ENCODE data around the gene WDR90.

The WDR90 gene

DNA sequence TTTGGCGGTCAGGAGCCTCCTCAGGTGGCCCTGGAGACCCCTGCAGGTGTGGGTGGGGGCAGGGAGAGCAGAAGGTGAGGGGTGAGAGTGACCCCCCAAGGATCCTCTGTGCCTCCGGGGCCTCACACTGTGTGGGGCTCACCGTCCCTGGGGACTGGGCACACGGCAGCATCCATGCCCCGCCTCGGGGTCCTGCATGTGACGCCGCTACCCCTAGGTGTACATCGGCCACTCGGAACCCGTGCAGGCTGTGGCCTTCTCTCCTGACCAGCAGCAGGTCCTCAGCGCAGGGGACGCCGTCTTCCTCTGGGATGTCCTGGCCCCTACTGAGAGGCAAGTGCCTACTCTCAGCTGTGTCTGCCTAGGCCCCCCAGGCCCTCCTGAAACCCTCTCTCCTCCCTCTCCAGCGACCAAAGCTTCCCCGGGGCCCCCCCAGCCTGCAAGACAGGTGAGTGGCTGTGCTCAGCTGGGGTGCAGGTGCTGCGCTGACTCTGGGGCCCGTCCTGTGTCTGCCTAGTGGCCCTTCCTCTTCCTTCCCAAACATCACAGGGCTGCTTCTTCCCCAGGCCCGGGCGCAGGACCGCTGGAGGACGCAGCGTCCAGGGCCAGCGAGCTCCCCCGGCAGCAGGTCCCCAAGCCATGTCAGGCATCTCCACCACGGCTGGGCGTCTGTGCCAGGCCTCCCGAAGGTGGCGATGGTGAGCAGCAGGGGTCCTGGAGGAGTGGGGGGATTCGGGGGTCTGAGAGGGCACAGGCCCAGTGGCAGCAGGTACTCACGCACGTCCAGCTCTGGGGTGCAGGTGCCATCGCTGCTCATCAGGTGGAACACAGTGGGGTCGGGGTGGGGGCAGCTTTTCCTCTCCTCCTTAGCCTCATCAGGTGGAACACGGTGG lies 9.8 kb downstream of the WDR90 start:
- in situ Hi-C loops (cut with MboI; ENCODE audit: low sequenced_read_pairs): no loop called here

DNA sequence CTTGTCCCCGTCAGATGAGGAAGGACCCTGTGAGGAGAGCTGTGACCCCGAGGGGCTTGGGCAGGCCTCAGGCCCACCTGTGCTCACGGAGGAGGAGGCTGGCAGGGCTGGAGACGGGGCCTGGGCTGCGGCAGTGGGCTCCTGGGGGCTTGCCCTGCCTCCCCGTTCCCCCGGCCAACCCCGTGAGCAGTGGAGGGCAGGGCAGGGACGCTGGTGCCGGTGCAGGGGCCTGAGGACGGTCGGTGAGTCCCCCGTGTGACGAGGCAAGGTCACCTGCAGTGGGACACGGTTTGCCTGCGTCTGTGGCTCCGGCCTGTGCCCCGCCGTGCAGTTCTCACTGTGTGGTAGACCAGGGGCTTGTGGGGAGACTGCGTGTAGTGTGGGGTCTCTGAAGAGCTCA lies 10.5 kb downstream of the WDR90 start:
- in situ Hi-C loops (cut with MboI; ENCODE audit: low sequenced_read_pairs): no loop called here

DNA sequence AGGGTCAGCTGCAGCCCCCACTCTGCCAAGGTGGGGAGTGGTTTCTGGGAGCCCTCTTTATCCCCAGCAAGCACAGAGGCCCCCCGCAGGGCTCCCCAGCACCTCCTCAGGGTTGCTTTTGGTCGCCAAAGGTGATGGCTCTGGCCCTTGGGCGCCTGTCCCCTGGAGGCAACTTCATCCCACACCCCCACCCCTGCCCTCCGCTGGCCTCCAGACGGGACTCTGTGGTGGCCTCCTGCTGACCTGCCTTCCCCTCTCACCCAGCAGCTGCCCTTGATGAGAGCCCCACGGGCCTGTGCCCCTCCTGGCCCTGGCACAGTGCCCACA lies 10.9 kb downstream of the WDR90 start:
- in situ Hi-C loops (cut with MboI; ENCODE audit: low sequenced_read_pairs): no loop called here

DNA sequence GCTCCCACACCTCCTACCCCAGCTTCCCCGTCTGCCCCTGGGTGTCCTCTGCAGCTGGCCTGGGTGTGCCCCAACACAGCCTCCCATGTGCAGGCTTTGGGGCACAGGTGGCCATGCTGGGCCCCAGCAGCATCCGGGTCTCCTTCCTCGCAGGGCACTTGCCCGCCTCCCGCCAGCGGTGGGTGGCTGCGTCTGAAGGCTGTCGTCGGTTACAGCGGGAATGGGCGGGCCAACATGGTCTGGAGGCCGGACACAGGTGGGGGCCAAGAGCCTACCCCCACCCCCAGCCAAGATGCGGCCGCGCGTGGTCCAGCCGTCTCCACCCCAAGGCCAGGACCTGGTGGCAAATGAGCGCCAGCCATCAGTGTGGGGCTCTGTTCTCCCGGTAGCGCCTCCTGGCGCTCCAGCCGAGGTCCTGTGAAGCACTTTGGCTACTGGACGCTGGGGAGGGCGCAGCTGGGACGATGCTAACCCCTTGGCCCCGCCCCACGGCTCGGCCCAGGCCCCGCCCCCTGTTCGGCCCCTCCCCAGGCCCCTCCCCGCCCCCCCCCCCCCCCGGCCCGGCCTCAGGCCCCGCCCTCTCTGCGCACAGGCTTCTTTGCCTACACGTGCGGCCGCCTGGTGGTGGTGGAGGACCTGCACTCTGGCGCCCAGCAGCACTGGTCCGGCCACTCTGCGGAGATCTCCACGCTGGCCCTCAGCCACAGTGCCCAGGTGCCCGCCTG lies 11.5 kb downstream of the WDR90 start:
- in situ Hi-C loops (cut with MboI; ENCODE audit: low sequenced_read_pairs): no loop called here

DNA sequence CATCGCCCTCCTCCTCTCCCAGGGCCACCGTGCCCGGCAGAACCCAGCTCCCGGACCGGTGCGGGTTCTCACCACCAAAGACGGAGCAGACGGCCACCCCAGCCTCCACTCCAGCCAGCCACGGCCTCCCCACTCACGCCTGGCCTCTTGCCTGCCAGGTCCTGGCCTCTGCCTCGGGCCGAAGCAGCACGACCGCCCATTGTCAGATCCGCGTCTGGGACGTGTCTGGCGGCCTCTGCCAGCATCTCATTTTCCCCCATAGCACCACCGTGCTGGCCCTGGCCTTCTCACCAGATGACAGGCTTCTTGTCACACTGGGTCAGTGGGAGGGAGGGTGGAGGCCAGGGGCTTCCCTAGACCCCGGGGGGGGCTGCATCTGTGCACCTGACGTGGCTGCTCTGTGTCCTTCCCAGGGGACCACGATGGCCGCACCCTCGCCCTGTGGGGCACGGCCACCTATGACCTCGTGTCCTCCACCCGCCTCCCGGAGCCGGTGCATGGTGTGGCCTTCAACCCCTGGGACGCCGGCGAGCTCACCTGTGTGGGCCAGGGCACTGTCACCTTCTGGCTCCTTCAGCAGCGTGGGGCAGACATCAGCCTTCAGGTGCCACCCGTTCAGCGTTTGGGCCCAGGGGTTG lies 12.1 kb downstream of the WDR90 start:
- in situ Hi-C loops (cut with MboI; ENCODE audit: low sequenced_read_pairs): no loop called here

DNA sequence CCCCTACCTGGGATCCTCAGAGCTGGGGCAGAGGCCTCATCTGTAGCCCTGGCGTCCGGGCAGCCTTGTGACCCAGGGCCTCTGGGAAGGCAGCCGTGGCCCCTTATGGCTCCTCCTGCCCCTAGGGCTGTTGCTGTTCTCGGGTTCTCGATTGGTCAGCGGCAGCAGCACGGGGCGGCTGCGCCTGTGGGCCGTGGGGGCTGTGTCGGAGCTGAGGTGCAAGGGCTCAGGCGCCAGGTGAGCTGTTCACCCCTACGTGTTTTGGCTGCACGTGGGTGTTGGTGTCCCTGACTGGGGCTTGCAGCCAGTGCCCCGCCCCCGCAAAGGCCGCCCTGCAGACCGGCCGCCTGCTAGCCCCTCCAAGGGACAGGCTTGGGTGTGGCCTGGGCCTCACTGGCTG lies 12.9 kb downstream of the WDR90 start:
- in situ Hi-C loops (cut with MboI; ENCODE audit: low sequenced_read_pairs): no loop called here

DNA sequence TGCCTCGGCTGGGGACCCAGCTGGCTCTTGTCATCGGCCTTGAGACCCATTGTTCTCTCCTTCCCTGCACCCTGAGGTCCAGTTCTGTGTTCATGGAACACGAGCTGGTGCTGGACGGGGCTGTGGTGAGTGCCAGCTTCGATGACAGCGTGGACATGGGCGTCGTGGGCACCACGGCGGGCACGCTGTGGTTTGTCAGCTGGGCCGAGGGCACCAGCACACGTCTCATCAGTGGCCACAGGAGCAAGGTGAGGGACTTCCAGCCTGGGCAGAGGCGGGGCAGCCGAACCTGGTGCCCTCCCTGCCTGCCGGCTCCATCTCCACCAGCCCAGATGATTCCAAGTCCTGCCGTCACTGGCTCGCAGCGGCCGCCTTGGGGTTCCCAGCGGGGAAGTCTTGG lies 13.4 kb downstream of the WDR90 start:
- in situ Hi-C loops (cut with MboI; ENCODE audit: low sequenced_read_pairs): no loop called here

DNA sequence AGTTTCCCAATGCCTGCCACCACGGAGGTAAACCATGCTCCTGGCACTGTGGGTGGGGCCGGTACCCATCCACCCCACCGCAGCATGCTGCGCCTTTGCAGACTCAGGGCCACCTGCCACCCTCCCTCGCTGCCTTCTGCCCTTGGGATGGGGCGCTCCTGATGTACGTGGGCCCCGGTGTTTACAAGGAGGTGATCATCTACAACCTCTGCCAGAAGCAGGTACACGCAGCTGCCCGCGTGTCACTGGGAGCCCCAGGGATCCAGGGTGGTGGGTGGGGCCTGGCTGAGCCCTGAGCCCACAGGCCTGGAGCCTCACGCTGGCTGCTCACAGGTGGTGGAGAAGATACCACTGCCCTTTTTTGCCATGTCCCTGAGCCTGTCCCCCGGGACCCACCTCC lies 17.4 kb downstream of the WDR90 start:
- in situ Hi-C loops (cut with MboI; ENCODE audit: low sequenced_read_pairs): no loop called here

DNA sequence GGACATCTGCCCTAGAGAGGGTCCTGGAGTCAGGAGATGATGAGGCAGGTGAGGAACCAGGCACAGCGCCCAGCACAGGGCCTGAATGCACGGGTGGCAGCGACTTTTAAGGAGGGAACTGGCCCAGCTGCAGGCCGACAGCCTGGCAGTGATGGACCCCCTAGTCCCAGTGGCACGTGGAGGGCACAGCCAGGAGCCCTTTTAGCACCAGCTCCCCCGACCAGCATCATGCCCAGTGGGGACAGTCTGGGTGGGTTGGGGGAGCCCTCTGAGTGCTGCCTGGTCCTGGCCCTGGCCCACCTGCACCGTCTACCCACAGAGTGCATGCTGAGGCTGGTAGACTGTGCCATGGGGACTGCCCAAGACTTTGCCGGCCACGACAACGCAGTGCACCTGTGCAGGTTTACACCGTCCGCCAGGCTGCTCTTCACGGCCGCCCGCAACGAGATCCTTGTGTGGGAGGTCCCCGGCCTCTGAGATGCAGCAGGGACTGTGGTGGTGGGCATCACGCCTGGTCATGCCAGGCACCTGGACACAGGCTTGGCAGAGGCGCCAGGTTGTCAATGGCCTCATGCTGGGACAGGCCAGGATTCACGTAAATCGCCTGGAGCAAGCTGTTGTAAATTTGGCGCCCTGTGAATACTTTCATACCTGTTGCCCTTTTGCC lies 18.1 kb downstream of the WDR90 start:
- in situ Hi-C loops (cut with MboI; ENCODE audit: low sequenced_read_pairs): no loop called here

DNA sequence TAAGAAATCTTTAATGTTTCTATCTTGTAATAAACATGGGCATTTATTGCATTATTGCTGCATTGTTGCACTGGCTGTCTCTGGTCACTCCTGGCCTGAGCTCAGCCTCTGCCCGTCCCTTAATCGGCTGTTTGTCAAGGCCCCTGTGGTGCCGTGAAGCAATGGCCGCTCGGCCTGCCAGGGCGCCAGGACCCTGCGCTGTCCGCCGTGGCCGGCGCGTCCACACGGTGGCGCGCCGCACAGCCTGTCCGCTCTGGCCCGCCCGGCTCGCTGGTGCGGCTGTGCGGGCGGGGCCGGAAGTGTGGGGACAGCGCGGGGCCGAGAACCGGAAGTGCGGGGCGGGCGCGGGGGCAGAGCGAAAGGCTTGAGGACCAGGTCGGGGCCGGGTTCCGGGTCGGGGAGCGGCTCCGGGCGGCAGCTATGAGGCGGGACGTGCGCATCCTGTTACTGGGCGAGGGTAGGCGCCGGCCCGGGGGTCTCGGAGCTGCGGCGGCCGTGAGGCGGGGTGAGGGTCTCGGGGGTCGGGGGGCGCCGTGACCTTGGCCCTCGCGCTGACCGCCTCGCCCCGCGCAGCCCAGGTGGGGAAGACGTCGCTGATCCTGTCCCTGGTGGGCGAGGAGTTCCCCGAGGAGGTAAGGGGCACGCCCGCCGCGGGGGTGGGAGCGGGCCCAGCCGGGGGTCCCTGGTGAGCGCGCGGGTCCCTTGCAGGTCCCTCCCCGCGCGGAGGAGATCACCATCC lies 18.8 kb downstream of the WDR90 start, which contains the start of gene RHOT2:
Gene RHOT2, plus strand, starts transcription at position 353 of the 739 bp plus-strand sequence. Its CDS starts 68 bp downstream, at position 421.
- in situ Hi-C loops (cut with MboI; ENCODE audit: low sequenced_read_pairs): no loop called here

DNA sequence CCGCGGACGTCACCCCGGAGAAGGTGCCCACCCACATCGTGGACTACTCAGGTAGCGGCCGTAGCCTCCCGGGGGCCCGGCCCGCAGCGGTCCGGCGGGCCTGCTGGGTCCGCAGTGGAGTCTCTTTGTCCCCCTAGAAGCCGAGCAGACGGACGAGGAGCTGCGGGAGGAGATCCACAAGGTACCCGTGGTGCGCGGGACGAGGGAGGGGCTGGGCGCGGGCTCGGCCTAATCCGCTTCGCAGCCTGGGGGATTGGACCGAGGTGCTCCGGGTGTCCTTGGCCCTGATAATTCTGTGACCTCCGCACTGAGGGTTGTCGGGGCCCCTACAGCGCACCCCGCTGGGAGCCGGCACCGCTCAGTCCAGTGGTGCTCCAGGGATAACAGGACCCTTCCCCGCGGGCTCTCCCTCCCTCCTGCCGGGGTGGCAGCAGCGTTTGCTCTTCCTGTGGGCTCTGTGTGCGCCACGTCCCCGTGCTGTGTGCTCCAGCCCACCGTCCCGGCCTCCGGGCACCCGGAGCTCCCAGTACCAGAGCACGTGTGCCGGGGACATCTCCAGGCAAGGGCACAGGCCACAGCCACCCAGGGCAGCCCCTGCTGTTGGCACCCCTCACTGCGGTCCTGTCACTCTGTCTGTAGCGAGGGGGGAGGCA lies 19.5 kb downstream of the WDR90 start:
- in situ Hi-C loops (cut with MboI; ENCODE audit: low sequenced_read_pairs): no loop called here

DNA sequence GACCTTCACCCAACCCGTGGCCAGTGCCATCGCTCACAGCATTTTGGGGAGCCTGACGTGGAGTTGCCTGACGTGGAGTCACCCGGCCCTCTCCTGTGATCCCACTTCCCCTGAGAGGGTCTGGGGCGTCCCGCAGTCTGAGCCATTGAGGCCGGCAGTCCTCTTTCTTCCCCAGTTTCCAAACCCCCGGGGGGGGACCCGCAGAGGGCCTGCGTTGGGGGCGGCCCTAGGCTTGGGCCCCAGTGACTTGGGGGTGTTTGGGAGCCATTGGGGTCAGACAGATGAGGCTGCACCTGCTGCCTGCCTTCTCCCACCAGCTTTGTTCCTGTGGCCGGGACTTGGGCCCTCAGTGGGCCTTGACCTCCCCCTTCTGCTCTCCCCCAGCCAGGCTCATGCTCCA lies 20.5 kb downstream of the WDR90 start:
- in situ Hi-C loops (cut with MboI; ENCODE audit: low sequenced_read_pairs): no loop called here

DNA sequence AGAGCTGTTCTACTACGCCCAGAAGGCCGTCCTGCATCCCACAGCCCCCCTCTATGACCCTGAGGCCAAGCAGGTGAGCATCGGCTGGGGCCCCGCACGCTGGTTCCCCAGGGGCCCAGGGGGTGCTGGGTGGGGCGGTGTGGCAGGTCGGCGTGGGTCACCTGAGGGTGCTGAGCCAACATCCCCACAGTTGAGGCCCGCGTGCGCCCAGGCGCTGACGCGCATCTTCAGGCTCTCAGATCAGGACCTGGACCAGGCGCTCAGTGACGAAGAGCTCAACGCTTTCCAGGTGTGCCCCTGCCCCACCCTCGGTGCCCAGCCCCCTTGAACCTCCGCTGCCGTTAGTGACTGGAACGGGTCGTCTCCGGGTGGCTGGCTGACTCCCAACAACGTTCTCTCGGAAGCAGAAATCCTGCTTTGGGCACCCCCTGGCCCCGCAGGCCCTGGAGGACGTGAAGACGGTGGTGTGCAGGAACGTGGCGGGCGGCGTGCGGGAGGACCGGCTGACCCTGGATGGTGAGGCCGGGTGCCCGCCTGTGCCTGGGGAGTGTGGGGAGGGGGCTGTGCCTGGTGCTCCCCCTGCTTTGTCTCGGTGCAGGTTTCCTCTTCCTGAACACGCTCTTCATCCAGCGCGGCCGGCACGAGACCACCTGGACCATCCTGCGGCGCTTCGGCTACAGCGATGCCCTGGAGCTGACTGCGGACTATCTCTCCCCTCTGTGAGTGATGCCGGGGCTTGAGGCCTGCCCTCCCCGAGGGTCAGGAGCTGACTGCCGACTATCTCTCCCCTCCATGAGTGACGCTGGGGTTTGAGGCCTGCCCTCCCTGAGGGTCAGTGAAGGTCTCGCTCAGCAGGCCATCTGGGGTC lies 21.6 kb downstream of the WDR90 start:
- in situ Hi-C loops (cut with MboI; ENCODE audit: low sequenced_read_pairs): no loop called here

DNA sequence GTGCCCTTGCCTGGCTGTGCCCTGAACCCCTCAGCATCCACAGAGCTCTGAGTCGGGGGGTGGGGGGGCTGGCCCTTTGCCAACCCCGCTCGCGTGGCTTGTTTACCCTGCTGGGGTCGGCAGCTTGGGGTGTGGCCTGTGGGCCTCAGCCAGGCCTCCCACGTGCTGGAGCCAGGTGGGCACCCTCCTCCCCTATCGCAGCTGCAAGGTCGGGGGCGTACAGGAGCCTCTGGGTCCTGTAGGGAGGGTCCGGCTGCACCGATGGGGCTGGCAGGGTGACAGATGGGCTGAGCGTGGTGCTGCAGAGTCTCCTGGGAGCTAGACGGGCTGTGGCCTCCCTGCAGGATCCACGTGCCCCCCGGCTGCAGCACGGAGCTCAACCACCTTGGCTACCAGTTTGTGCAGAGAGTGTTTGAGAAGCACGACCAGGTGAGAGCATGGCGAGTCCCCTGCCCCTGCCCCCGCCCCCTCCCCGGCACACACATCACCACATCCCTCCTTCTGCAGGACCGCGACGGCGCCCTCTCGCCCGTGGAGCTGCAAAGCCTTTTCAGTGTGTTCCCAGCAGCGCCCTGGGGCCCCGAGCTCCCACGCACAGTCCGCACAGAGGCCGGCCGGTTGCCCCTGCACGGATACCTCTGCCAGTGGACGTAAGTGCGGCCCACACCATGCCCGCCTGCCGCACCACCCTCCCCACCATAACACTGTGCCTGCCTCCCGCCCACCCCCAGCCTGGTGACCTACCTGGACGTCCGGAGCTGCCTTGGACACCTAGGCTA lies 22.4 kb downstream of the WDR90 start:
- in situ Hi-C loops (cut with MboI; ENCODE audit: low sequenced_read_pairs): no loop called here

DNA sequence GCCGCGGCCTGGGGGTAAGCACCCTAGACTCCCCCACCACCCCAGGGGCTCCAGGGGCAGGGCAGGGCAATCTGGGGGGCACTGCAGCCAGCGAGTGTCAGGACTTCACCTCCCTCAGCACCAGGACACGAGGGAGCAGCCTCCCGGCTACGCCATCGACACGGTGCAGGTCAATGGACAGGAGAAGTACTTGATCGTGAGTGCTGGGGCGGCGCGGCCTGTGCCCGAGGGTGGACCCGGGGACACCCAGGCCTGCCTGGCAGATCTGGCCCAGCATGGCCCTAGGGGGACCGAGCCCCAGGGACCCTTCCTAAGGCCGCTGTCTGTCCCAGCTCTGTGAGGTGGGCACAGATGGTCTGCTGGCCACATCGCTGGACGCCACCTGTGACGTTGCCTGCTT lies 23.2 kb downstream of the WDR90 start:
- in situ Hi-C loops (cut with MboI; ENCODE audit: low sequenced_read_pairs): no loop called here

DNA sequence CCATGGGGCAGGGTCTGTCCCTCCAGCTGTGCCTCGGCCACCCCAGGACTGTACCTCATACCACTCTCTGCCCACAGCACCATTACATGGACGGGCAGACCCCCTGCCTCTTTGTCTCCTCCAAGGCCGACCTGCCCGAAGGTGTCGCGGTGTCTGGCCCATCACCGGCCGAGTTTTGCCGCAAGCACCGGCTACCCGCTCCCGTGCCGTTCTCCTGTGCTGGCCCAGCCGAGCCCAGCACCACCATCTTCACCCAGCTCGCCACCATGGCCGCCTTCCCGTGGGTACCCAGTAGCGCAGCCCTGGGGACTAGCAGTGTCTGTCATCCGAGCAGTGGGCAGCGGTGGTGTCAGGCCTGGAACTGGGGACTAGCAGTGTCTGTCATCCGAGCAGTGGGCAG lies 23.7 kb downstream of the WDR90 start:
- in situ Hi-C loops (cut with MboI; ENCODE audit: low sequenced_read_pairs): no loop called here

DNA sequence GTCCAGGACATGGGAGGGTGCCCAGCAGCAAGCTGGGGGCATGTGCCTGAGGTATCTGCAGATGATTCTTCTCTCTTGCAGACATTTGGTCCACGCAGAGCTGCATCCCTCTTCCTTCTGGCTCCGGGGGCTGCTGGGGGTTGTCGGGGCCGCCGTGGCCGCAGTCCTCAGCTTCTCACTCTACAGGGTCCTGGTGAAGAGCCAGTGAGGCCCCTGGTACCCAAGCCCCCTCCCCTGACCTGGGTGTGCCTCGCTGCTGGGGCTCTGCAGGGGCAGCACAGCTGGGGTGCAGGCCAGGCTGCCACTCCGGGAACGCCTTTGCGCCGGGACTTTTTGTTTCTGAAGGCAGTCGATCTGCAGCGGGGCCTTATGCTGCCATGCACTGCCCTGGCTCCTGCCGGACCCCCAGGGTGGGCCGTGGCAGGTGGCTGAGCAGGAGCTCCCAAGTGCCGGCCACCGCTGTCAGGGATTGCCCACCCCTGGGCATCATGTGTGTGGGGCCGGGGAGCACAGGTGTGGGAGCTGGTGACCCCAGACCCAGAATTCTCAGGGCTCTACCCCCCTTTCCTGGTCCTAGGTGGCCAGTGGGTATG lies 24.3 kb downstream of the WDR90 start:
- in situ Hi-C loops (cut with MboI; ENCODE audit: low sequenced_read_pairs): no loop called here
